ENCODE data around the gene NR2F1. TPM values are rescaled to one million over a fixed set of nuclear protein-coding genes. Genes with fewer than 3 reads are reported as not detected.

The NR2F1 gene
- total RNA-seq, 4 donors from 2014 or later: 25.8 to 43.3 (median 37.5) TPM

- peaks cover 22 to 23% of the 10 kb centered on the region in 2 donors for H3K4me1 ChIP-seq
- no peaks in the 10 kb centered on the region for H3K27me3 ChIP-seq
- intact Hi-C loops (cut with DNase I): loop anchor here (10.0 kb wide), 2 partner anchors 335 to 495 kb away; no protein-coding TSS in a partner anchor
Observed at GRCh38 chr5:93579692-93580062, 3.3 kb upstream of the NR2F1 start.

DNA sequence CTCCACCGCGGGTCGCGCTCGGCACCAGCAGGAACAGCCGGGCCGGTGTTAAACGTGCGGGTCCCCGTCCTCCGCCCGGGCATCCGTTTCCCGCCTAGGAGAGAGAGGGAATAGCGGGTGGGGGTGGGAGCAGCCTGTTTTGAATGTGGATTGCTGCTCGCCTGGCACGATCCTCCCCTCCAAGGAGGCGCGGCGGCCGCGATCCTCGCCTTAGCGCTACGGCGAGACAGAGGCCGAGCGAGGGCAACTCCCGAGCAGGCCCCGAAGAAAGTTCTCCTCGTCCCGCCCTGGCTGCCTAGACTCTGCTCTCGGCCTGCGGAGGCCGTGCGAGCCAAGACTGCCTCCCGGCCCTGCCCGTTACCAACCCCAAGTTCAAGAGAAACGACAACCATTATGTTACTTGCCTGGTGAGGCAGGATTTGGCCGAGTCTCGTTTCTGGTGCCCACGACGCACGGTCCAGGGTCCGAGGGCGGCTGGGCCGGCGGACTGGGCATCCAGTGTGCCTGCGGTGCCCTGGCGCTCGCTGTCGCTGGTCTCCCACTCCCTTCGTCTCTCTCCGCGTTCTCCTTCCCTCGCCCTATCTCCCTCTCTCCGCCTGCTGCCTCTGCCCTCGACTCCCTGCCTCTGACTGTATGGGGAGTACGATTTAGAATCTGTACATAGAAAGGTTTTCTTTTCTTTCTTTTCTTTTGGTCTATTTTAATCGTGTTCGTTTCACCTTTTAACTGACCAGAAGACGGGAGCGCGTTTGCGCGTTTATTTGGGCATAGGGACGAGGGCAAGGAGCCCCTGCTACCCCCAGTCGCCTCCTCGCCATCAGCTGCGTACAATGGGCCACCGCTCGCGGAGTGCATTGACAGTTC lies 2.7 kb upstream of the NR2F1 start:
- Histone ChIP-seq H3K27me3 (peaks cover under 1% of the 10 kb centered on the region), H3K9me3 (no peaks in the 10 kb centered on the region), H3K36me3 (no peaks in the 10 kb centered on the region), H3K4me3 (replicated peaks in 1 of 3) (peak overlapping the region; percentile 41 to 61 (median 48)), H3K27ac (peak overlapping the region; percentile 57 to 78 (median 71)), H3K4me1 (peaks cover 23 to 24% of the 10 kb centered on the region in 2 donors)
- DNase-seq: peak; percentile 47 to 49
- intact Hi-C loops (cut with DNase I): loop anchor here (10.0 kb wide), 1 partner anchor 335 kb away; no protein-coding TSS in a partner anchor
- TF ChIP-seq CTCF (IDR thresholded peaks at IDR 0.05) (no peak), POLR2A (IDR thresholded peaks at IDR 0.05) (no peak)
- WGBS, 2 donors: 3 to 4% methylated on average over 35 to 54 of the region's 73 CpGs

More at GRCh38 chr5:93579692-93580062, 3.3 kb upstream of the NR2F1 start:
- H3K9me3 ChIP-seq: no peaks in the 10 kb centered on the region
- peak overlapping the region; percentile 57 to 78 (median 71) for H3K27ac ChIP-seq
- H3K4me3 ChIP-seq (replicated peaks in 1 of 3): peak overlapping the region; percentile 41 to 61 (median 48)
- no peaks in the 10 kb centered on the region for H3K36me3 ChIP-seq
- no peak for DNase-seq
- 1% methylated on average over 30 of the region's 32 CpGs; no CpG with 5 or more reads in 1 of the 2 donors for WGBS, 2 donors
- TF ChIP-seq CTCF (IDR thresholded peaks at IDR 0.05): no peak
- no peak for TF ChIP-seq POLR2A (IDR thresholded peaks at IDR 0.05)

GRCh38 chr5:93580927-93581445 lies 2.0 kb upstream of the NR2F1 start, which contains the start of gene NR2F1-AS1:
TSS of gene NR2F1-AS1 (minus strand) at chr5:93581219.
- Histone ChIP-seq H3K27ac (peak within 1 kb of the TSS; percentile 57 to 78 (median 71)), H3K36me3 (no peaks in the 10 kb centered on the region), H3K4me3 (replicated peaks in 1 of 3) (peak within 1 kb of the TSS; percentile 41 to 61 (median 48)), H3K4me1 (peaks cover 23 to 26% of the 10 kb centered on the region in 2 donors), H3K9me3 (no peaks in the 10 kb centered on the region), H3K27me3 (peaks cover 4% of the 10 kb centered on the region)
- no peak for TF ChIP-seq POLR2A (IDR thresholded peaks at IDR 0.05)
- TF ChIP-seq CTCF (IDR thresholded peaks at IDR 0.05): no peak
- WGBS, 2 donors: 3% methylated on average over 41 of the region's 41 CpGs
- intact Hi-C loops (cut with DNase I): loop anchor here (10.0 kb wide), 1 partner anchor 334 kb away; no protein-coding TSS in a partner anchor
- no peak for DNase-seq

GRCh38 chr5:93582167-93582462 lies 907 bp upstream of the NR2F1 start:
- Histone ChIP-seq H3K4me3 (replicated peaks in 1 of 3) (no peak overlapping the region), H3K36me3 (no peaks in the 10 kb centered on the region), H3K4me1 (peaks cover 23 to 26% of the 10 kb centered on the region in 2 donors), H3K9me3 (no peaks in the 10 kb centered on the region), H3K27me3 (peaks cover 15% of the 10 kb centered on the region), H3K27ac (no peak overlapping the region)
- TF ChIP-seq CTCF (IDR thresholded peaks at IDR 0.05): no peak
- TF ChIP-seq POLR2A (IDR thresholded peaks at IDR 0.05): no peak
- WGBS, 2 donors: 2 to 8% methylated on average over 2 of the region's 2 CpGs
- DNase-seq: no peak
- intact Hi-C loops (cut with DNase I): loop anchor here (10.0 kb wide), 1 partner anchor 333 kb away; no protein-coding TSS in a partner anchor

GRCh38 chr5:93583439-93583767 lies 381 bp downstream of the NR2F1 start:
- Histone ChIP-seq H3K9me3 (no peaks in the 10 kb centered on the region), H3K4me1 (peaks cover 23 to 26% of the 10 kb centered on the region in 2 donors), H3K27ac (peak overlapping the region; percentile 48 to 71 (median 60)), H3K4me3 (replicated peaks in 1 of 3) (peak overlapping the region in 2 of 3 donors; percentile 41 to 45), H3K36me3 (no peaks in the 10 kb centered on the region), H3K27me3 (peaks cover 25% of the 10 kb centered on the region)
- DNase-seq: no peak
- 7 to 8% methylated on average over 4 of the region's 4 CpGs for WGBS, 2 donors
- intact Hi-C loops (cut with DNase I): loop anchor here (10.0 kb wide), 1 partner anchor 331 kb away; no protein-coding TSS in a partner anchor
- TF ChIP-seq POLR2A (IDR thresholded peaks at IDR 0.05) (no peak), CTCF (IDR thresholded peaks at IDR 0.05) (no peak)

Measured in thyroid gland (tissue), 4 donors.